Neutrophil (primary cell): ENCODE results near the gene TP53BP1.
"Not testable (repeated sequence)": the region's sequence is repeated elsewhere in the genome, so short reads cannot be mapped to it uniquely, and the experiment has no call there.

Experiments used
- H3K27ac ChIP-seq: fragments of 200-600 bp; sonication (generic); 2 replicates; pipeline ENCODE4 v1.5.1; 2016; ENCODE audit warnings: mild to moderate bottlenecking, moderate library complexity
- H3K27me3 ChIP-seq: fragments of 200-600 bp; sonication (generic); 2 replicates; pipeline ENCODE4 v1.6.0; 2016; ENCODE audit warnings: mild to moderate bottlenecking
- H3K36me3 ChIP-seq: fragments of 200-600 bp; sonication (generic); 2 replicates; pipeline ENCODE4 v1.5.1; 2017
- H3K4me1 ChIP-seq, 2 experiments: fragments of 200-600 bp in 1 of 2; sonication (generic) in 1 of 2; 1 replicate in 1 of 2; 2 replicates in 1 of 2; pipeline versions ENCODE4 v1.5.1 to v1.6.1; 2013 to 2016; ENCODE audit warnings: low read depth in 1 of 2, low read length in 1 of 2, mild to moderate bottlenecking in 1 of 2, moderate library complexity in 1 of 2; ENCODE audit not compliant: control insufficient read depth in 1 of 2, insufficient read depth in 1 of 2
- H3K4me3 ChIP-seq, 2 experiments: fragments of 200-600 bp in 1 of 2; sonication (generic) in 1 of 2; 1 replicate in 1 of 2; 2 replicates in 1 of 2; pipeline ENCODE4 v1.5.1; 2013 to 2016; ENCODE audit warnings: low read depth in 1 of 2, low read length in 1 of 2, mild to moderate bottlenecking in 1 of 2, moderate library complexity in 1 of 2
- H3K9me3 ChIP-seq: fragments of 200-600 bp; sonication (generic); 2 replicates; pipeline ENCODE4 v1.5.1; 2016
- CTCF ChIP-seq: fragments of 200-600 bp; sonication (generic); IDR thresholded peaks from 2 replicates; pipeline ENCODE4 v1.5.1; 2016; ENCODE audit warnings: antibody characterized with exemption

Gene TP53BP1

GRCh38 chr15:43403616-43404015, 89.3 kb downstream of the TP53BP1 start:
- TF ChIP-seq CTCF = no peak
- H3K36me3 ChIP-seq = peaks cover 80% of the 10 kb centered on the region

GRCh38 chr15:43402255-43402654, 90.7 kb downstream of the TP53BP1 start:
- TF ChIP-seq CTCF = no peak
- no peaks in the 10 kb centered on the region for H3K27me3 ChIP-seq
- H3K27ac ChIP-seq = no peak overlapping the region
- no peaks in the 10 kb centered on the region for H3K4me1 ChIP-seq
- peaks cover 72% of the 10 kb centered on the region for H3K36me3 ChIP-seq
- H3K9me3 ChIP-seq = no peaks in the 10 kb centered on the region
- no peak overlapping the region for H3K4me3 ChIP-seq

More at GRCh38 chr15:43403616-43404015, 89.3 kb downstream of the TP53BP1 start:
- no peaks in the 10 kb centered on the region for H3K9me3 ChIP-seq
- no peak overlapping the region for H3K4me3 ChIP-seq
- no peaks in the 10 kb centered on the region for H3K27me3 ChIP-seq
- no peak overlapping the region for H3K27ac ChIP-seq
- no peaks in the 10 kb centered on the region for H3K4me1 ChIP-seq

GRCh38 chr15:43393592-43393991, 99.4 kb downstream of the TP53BP1 start:
- not testable (repeated sequence) for H3K4me1 ChIP-seq, H3K9me3 ChIP-seq
- H3K36me3 ChIP-seq = peaks cover 27% of the 10 kb centered on the region

GRCh38 chr15:43390723-43391122, 102.2 kb downstream of the TP53BP1 start:
- no peak for TF ChIP-seq CTCF
- H3K4me1 ChIP-seq = no peaks in the 10 kb centered on the region
- H3K4me3 ChIP-seq = no peak overlapping the region
- H3K27ac ChIP-seq = no peak overlapping the region
- H3K36me3 ChIP-seq = peaks cover 16% of the 10 kb centered on the region
- no peaks in the 10 kb centered on the region for H3K27me3 ChIP-seq
- H3K9me3 ChIP-seq = no peaks in the 10 kb centered on the region

More at GRCh38 chr15:43393592-43393991, 99.4 kb downstream of the TP53BP1 start:
- not testable (repeated sequence) for H3K27me3 ChIP-seq, H3K27ac ChIP-seq, H3K4me3 ChIP-seq

GRCh38 chr15:43383070-43383469, 109.9 kb downstream of the TP53BP1 start:
- H3K27ac ChIP-seq = no peak overlapping the region
- H3K36me3 ChIP-seq = peaks cover 24% of the 10 kb centered on the region
- H3K4me1 ChIP-seq = no peaks in the 10 kb centered on the region
- H3K27me3 ChIP-seq = no peaks in the 10 kb centered on the region
- no peak for TF ChIP-seq CTCF
- no peaks in the 10 kb centered on the region for H3K9me3 ChIP-seq
- no peak overlapping the region for H3K4me3 ChIP-seq

GRCh38 chr15:43382310-43382709, 110.6 kb downstream of the TP53BP1 start:
- no peak for TF ChIP-seq CTCF
- H3K27ac ChIP-seq = no peak overlapping the region
- no peaks in the 10 kb centered on the region for H3K27me3 ChIP-seq
- H3K4me1 ChIP-seq = no peaks in the 10 kb centered on the region
- H3K9me3 ChIP-seq = no peaks in the 10 kb centered on the region
- H3K4me3 ChIP-seq = no peak overlapping the region
- H3K36me3 ChIP-seq = peaks cover 18% of the 10 kb centered on the region
